MCF 10A (cell line): ENCODE data around the gene TBCD. TPM values are rescaled to one million over a fixed set of nuclear protein-coding genes. Genes with fewer than 3 reads are reported as not detected.

Experiments
- BruUV-seq: library from RNA; stranded (reverse); fragments of 400-500 nt; replicated peaks from 2 replicates; lab custom pipeline; 2021; lab: Mats Ljungman, UMichigan
- CTCF ChIA-PET: fragments of 300-600 bp; sonication (Branson Sonifier 250); formaldehyde crosslinking; extraction: SDS; loops from one replicate; lab custom pipeline; 2021; ENCODE audit warnings: antibody characterized with exemption, inconsistent platforms; lab: Yijun Ruan, JAX
- POLR2A ChIA-PET: fragments of 300-600, 350-650 bp; sonication (Branson Sonifier 250); formaldehyde crosslinking; extraction: SDS; loops from one replicate; lab custom pipeline; 2020; ENCODE audit warnings: antibody characterized with exemption, inconsistent platforms; lab: Yijun Ruan, JAX
- DNase-seq: peaks from one replicate; pipeline ENCODE4 v3.0.0-alpha.2; 2018; ENCODE audit not compliant: unreplicated experiment
- H3K27ac Mint-ChIP-seq: one replicate; pipeline ENCODE4 v1.8.0; 2022; ENCODE audit warnings: mild to moderate bottlenecking, low read depth, mixed read lengths; ENCODE audit not compliant: unreplicated experiment
- H3K27me3 Mint-ChIP-seq: one replicate; pipeline ENCODE4 v1.8.0; 2022; ENCODE audit warnings: mixed read lengths; ENCODE audit not compliant: insufficient read depth, unreplicated experiment
- H3K36me3 Mint-ChIP-seq: one replicate; pipeline ENCODE4 v1.8.0; 2022; ENCODE audit warnings: mild to moderate bottlenecking, moderate library complexity, mixed read lengths; ENCODE audit not compliant: insufficient read depth, unreplicated experiment
- H3K4me1 Mint-ChIP-seq: one replicate; pipeline ENCODE4 v1.8.0; 2022; ENCODE audit warnings: mixed read lengths; ENCODE audit not compliant: insufficient read depth, unreplicated experiment
- H3K4me3 Mint-ChIP-seq: one replicate; pipeline ENCODE4 v1.8.0; 2022; ENCODE audit warnings: mild to moderate bottlenecking, moderate library complexity, mixed read lengths; ENCODE audit not compliant: unreplicated experiment
- H3K9me3 Mint-ChIP-seq: one replicate; pipeline ENCODE4 v1.8.0; 2022; ENCODE audit warnings: mixed read lengths; ENCODE audit not compliant: unreplicated experiment
- CTCF ChIP-seq: fragments of 200-600 bp; IDR thresholded peaks from one replicate; pipeline ENCODE4 v1.8.0; 2022; ENCODE audit warnings: antibody characterized with exemption, mild to moderate bottlenecking; ENCODE audit not compliant: unreplicated experiment
- intact Hi-C: fragments of 100-400 bp; cut with micrococcal nuclease; formaldehyde crosslinking; loops from 2 replicates; pipeline ENCODE4 v1.14.1; 2022
- total RNA-seq: library from RNA; stranded (reverse); gene quantifications from 2 replicates; pipeline ENCODE4 v1.2.3, GENCODE V29; 2022

The TBCD gene
- total RNA-seq, 1 experiment from 2014 or later, result 76.2 TPM

- Mint-ChIP-seq H3K4me1 (peaks cover 16% of the 10 kb centered on the region), H3K27ac (no peak overlapping the region), H3K9me3 (no peaks in the 10 kb centered on the region), H3K27me3 (no peaks in the 10 kb centered on the region), H3K36me3 (no peaks in the 10 kb centered on the region), H3K4me3 (no peak overlapping the region)
- CTCF ChIA-PET, result interaction anchor here (0.7 kb wide), 1 partner anchor 237 kb away, joined by 3 read pairs; no protein-coding TSS in a partner anchor
- POLR2A ChIA-PET, result interaction anchor here (1.4 to 2.3 kb wide), 2 partner anchors 19 to 20 kb away, joined by 5 to 16 read pairs; no protein-coding TSS in a partner anchor
- TF ChIP-seq CTCF, result no peak
- no peak for DNase-seq
- intact Hi-C loops, result no loop called here
- BruUV-seq, result no TSS peak
Measured at GRCh38 chr17:82856361-82856760, 104.5 kb downstream of the TBCD start.

- ChIA-PET POLR2A (interaction anchor here (1.4 to 3.3 kb wide), 3 partner anchors 17 to 22 kb away, joined by 4 to 16 read pairs (median 13); no protein-coding TSS in a partner anchor), CTCF (no interaction called here)
- TF ChIP-seq CTCF, result no peak
- intact Hi-C loops, result no loop called here
- Mint-ChIP-seq H3K36me3 (no peaks in the 10 kb centered on the region), H3K9me3 (no peaks in the 10 kb centered on the region), H3K27me3 (no peaks in the 10 kb centered on the region), H3K4me3 (no peak overlapping the region), H3K4me1 (peaks cover 16% of the 10 kb centered on the region), H3K27ac (peak overlapping the region; percentile 23)
- DNase-seq, result no peak
- BruUV-seq, result no TSS peak
Measured at GRCh38 chr17:82858376-82859126, 106.7 kb downstream of the TBCD start.

DNA sequence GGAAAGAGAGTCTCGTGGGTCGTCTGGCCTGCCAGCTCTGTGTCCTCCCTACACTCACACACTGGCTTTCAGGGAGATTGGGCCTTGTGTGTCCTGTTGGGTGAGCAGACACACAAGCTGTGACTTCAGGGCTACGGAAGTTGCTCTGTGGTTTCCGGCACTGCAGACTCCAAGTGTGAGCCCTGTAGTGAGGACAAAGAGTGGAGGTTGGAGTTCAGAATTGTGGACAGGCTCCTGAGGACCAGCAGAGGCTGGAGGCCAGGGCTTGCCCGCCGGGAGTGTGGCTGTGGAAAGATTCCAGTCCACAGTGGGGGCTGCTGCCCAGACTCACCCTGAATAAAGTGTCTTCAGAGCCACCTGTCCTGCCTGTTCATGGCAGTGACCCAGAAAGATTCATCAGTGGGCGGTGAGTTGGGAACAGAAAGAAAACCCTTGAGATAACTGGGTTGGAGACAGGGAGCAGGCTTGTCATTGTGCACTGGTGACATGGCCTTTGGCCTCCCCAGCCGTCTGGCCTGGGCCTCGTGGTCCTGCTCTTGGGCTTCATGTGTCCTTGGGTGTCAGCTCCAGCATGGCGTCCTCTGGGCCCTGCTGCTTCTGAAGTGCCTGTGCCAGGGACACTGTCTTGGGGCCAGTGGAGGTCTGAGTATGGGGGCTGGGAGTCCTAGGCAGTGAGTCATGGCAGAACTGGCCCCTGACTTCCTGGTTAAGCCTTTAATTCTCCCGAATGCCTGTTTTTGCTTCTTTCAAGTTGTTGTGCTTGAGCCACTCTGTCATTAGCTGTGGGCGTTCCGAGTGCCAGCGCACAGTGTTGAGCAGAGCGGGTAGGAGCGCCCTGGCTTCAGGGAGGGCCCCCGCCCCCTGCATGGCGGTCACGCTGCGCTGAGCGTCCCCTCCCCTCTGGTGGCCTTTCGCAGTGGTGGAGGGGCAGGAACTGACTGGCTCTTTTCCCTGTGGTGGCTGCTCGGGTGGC lies 107.9 kb downstream of the TBCD start:
- Mint-ChIP-seq H3K36me3 (no peaks in the 10 kb centered on the region), H3K9me3 (no peaks in the 10 kb centered on the region), H3K27ac (peak overlapping the region; percentile 23), H3K4me3 (no peak overlapping the region), H3K4me1 (peaks cover 21% of the 10 kb centered on the region), H3K27me3 (no peaks in the 10 kb centered on the region)
- POLR2A ChIA-PET, result interaction anchor here (3.3 kb wide), 1 partner anchor 16 kb away, joined by 13 read pairs; no protein-coding TSS in a partner anchor
- BruUV-seq, result no TSS peak
- CTCF ChIA-PET, result interaction anchor here (0.6 kb wide), 1 partner anchor 13 kb away, joined by 3 read pairs; no protein-coding TSS in a partner anchor
- DNase-seq, result no peak
- intact Hi-C loops, result no loop called here
- no peak for TF ChIP-seq CTCF
